ENCODE results near the gene SLC19A2. TPM values are rescaled to one million over a fixed set of nuclear protein-coding genes. Genes with fewer than 3 reads are reported as not detected.

The SLC19A2 gene
- total RNA-seq, 1 experiment from 2014 or later, result 9.9 TPM

DNA sequence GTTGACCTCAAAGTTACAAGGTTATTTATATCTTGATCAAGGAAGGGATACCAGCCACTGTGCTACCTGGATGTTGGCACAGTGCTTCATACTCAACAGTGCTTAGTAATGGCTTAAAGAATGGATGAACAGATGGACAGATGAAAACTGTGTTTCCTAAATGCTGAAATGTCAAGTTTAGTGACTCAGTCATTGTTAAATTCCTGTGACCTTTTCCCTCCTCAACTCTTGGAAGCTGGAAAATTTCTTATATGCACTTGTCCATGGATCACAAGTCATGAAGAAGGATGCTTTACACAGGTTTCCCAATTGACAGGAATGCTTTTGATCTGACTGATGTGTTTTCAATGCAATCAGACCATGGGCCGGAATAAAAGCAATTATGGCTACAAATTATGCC, 39.6 kb upstream of the SLC19A2 start:
- intact Hi-C loops (cut with micrococcal nuclease; ENCODE audit: unreplicated experiment), result no loop called here
- POLR2A ChIA-PET (ENCODE audit: low non-redundant PET), result no interaction called here
- no peak for TF ChIP-seq EZH2 (IDR thresholded peaks at IDR 0.05; ENCODE audit: borderline replicate concordance, low read depth, low read length, poor library complexity, severe bottlenecking)
- TF ChIP-seq, protein P1, sequence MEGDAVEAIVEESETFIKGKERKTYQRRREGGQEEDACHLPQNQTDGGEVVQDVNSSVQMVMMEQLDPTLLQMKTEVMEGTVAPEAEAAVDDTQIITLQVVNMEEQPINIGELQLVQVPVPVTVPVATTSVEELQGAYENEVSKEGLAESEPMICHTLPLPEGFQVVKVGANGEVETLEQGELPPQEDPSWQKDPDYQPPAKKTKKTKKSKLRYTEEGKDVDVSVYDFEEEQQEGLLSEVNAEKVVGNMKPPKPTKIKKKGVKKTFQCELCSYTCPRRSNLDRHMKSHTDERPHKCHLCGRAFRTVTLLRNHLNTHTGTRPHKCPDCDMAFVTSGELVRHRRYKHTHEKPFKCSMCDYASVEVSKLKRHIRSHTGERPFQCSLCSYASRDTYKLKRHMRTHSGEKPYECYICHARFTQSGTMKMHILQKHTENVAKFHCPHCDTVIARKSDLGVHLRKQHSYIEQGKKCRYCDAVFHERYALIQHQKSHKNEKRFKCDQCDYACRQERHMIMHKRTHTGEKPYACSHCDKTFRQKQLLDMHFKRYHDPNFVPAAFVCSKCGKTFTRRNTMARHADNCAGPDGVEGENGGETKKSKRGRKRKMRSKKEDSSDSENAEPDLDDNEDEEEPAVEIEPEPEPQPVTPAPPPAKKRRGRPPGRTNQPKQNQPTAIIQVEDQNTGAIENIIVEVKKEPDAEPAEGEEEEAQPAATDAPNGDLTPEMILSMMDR (conservative IDR thresholded peaks at IDR 0.05; ENCODE audit: low read depth, low read length), result no peak
- no peaks in the 10 kb centered on the region for H3K36me3 ChIP-seq (ENCODE audit: insufficient read depth, low read length, poor library complexity, severe bottlenecking)
- BruUV-seq (replicated peaks), result no TSS peak
- H3K4me3 ChIP-seq (ENCODE audit: low read depth, low read length, poor library complexity, severe bottlenecking), result no peak overlapping the region
- H3K27me3 ChIP-seq (replicated peaks; ENCODE audit: insufficient read depth, low read depth, low read length, poor library complexity), result no peaks in the 10 kb centered on the region
- H3K27ac ChIP-seq (ENCODE audit: low read depth, low read length, poor library complexity, severe bottlenecking), result no peak overlapping the region
- peaks cover 10% of the 10 kb centered on the region for H3K4me1 ChIP-seq (ENCODE audit: insufficient read depth, low read length, poor library complexity, severe bottlenecking)
- no peak for DNase-seq (ENCODE audit: low spot score)
- no peaks in the 10 kb centered on the region for H3K9me3 ChIP-seq (ENCODE audit: low read depth, low read length, poor library complexity, severe bottlenecking)
- CTCF ChIA-PET, result no interaction called here

DNA sequence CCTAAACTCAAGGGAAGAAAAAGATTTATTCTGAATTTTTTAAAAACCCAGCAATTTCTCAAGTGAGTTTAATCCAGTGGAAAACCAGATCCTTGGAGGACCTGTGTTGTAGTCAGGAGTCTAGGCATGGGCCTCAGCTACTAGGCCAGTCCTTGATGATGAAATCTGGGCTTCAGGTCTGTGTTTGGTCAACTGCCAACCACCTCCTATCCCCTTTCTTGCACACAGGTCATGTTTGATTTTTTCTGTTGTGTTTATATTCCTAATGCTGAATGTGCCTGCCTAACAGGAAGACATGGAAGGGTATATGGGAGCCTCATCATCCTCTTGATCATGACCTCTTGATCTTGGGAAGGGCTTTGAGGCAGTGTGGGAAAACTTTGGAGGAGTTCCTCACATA, 38.2 kb upstream of the SLC19A2 start:
- BruUV-seq (replicated peaks), result no TSS peak
- intact Hi-C loops (cut with micrococcal nuclease; ENCODE audit: unreplicated experiment), result no loop called here

DNA sequence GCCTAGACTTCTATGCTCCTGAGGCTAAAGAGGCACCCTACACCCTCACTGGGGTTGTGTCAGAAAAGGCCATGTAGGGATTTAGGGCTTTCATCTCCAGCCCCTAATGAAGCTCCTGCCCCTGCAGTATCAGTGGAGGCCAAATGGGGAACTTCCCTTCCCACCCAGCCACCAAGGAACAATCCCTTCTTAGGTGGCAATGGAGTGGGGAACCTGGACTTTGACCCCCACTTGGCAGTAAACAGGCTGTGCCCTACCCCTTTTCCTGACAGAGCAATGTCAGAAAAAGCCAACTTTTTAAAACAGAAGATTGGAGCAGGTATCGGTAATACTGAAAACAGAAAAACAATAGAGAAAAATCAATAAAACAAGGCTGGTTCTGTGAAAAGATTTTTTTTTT, 35.5 kb upstream of the SLC19A2 start:
- CTCF ChIA-PET, result no interaction called here
- Histone ChIP-seq H3K27ac (ENCODE audit: low read depth, low read length, poor library complexity, severe bottlenecking) (no peak overlapping the region), H3K27me3 (replicated peaks; ENCODE audit: insufficient read depth, low read depth, low read length, poor library complexity) (no peaks in the 10 kb centered on the region), H3K4me1 (ENCODE audit: insufficient read depth, low read length, poor library complexity, severe bottlenecking) (no peaks in the 10 kb centered on the region), H3K36me3 (ENCODE audit: insufficient read depth, low read length, poor library complexity, severe bottlenecking) (no peaks in the 10 kb centered on the region), H3K9me3 (ENCODE audit: low read depth, low read length, poor library complexity, severe bottlenecking) (no peaks in the 10 kb centered on the region), H3K4me3 (ENCODE audit: low read depth, low read length, poor library complexity, severe bottlenecking) (no peak overlapping the region)
- BruUV-seq (replicated peaks), result no TSS peak
- intact Hi-C loops (cut with micrococcal nuclease; ENCODE audit: unreplicated experiment), result no loop called here
- TF ChIP-seq, protein P1 (conservative IDR thresholded peaks at IDR 0.05; ENCODE audit: low read depth, low read length), result no peak
- TF ChIP-seq EZH2 (IDR thresholded peaks at IDR 0.05; ENCODE audit: borderline replicate concordance, low read depth, low read length, poor library complexity, severe bottlenecking), result no peak
- POLR2A ChIA-PET (ENCODE audit: low non-redundant PET), result no interaction called here
- DNase-seq (ENCODE audit: low spot score), result no peak

More for the DNA sequence above, 38.2 kb upstream of the SLC19A2 start:
- Histone ChIP-seq H3K4me1 (ENCODE audit: insufficient read depth, low read length, poor library complexity, severe bottlenecking) (peaks cover 10% of the 10 kb centered on the region), H3K27me3 (replicated peaks; ENCODE audit: insufficient read depth, low read depth, low read length, poor library complexity) (no peaks in the 10 kb centered on the region), H3K27ac (ENCODE audit: low read depth, low read length, poor library complexity, severe bottlenecking) (no peak overlapping the region), H3K36me3 (ENCODE audit: insufficient read depth, low read length, poor library complexity, severe bottlenecking) (no peaks in the 10 kb centered on the region), H3K4me3 (ENCODE audit: low read depth, low read length, poor library complexity, severe bottlenecking) (no peak overlapping the region), H3K9me3 (ENCODE audit: low read depth, low read length, poor library complexity, severe bottlenecking) (no peaks in the 10 kb centered on the region)
- ChIA-PET POLR2A (ENCODE audit: low non-redundant PET) (no interaction called here), CTCF (no interaction called here)
- no peak for TF ChIP-seq EZH2 (IDR thresholded peaks at IDR 0.05; ENCODE audit: borderline replicate concordance, low read depth, low read length, poor library complexity, severe bottlenecking)
- TF ChIP-seq, protein P1 (conservative IDR thresholded peaks at IDR 0.05; ENCODE audit: low read depth, low read length), result no peak
- no peak for DNase-seq (ENCODE audit: low spot score)

Data from A673 (cell line).